ENCODE results near the gene ABCA13. TPM values are rescaled to one million over a fixed set of nuclear protein-coding genes. Genes with fewer than 3 reads are reported as not detected.

ABCA13 gene
- total RNA-seq, 1 donor from 2014 or later = not detected

DNA sequence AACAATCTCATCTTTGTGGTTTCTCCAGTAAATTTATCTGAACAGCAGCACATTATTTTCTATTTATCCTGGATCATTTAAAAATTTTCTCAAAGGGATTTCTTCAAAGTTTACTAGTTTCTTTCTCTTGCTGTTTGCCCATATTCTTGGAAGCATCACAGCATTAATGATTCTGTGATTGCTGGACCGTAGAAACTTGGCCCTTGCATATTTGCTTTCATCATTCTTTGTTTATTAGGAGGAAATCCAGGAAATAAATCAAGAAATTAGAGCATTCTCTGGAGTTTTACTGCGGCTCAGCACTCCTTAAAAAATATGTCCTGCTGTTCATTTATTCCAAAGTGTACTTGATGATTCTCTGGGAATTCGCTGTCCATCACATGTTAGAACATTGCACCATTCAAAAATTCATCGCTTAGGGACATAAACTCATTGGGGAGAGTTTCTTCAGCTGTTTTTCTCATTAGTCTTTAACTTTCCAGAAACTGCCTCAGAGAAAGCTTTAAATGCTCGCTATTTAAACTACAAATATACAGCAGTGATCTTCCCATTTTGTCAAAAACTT is 489.1 kb downstream of the ABCA13 start:
- Histone ChIP-seq H3K27me3 (no peaks in the 10 kb centered on the region), H4K20me1 (ENCODE audit: low read depth) (no peaks in the 10 kb centered on the region), H3K79me2 (ENCODE audit: low read depth) (no peaks in the 10 kb centered on the region), H3K4me2 (no peak overlapping the region), H3K27ac (no peak overlapping the region), H2AFZ (replicated peaks) (no peak overlapping the region), H3K9me3 (ENCODE audit: low read depth) (no peaks in the 10 kb centered on the region), H3K4me3 (no peak overlapping the region), H3K36me3 (no peaks in the 10 kb centered on the region), H3K4me1 (no peaks in the 10 kb centered on the region), H3K9ac (no peak overlapping the region), H3F3A (ENCODE audit: low read depth) (no peaks in the 10 kb centered on the region)
- Mint-ChIP-seq H3K9me3 (no peaks in the 10 kb centered on the region), H3K4me1 (no peaks in the 10 kb centered on the region), H3K27ac (no peak overlapping the region), H3K36me3 (no peaks in the 10 kb centered on the region), H3K4me3 (no peak overlapping the region), H3K27me3 (ENCODE audit: insufficient read depth, low read depth) (no peaks in the 10 kb centered on the region)
- no peak for DNase-seq (ENCODE audit: low spot score)
- TF ChIP-seq EZH2phosphoT487 (IDR thresholded peaks at IDR 0.05) (no peak), EZH2 (IDR thresholded peaks at IDR 0.05) (no peak)
- TF ChIP-seq, protein P1, sequence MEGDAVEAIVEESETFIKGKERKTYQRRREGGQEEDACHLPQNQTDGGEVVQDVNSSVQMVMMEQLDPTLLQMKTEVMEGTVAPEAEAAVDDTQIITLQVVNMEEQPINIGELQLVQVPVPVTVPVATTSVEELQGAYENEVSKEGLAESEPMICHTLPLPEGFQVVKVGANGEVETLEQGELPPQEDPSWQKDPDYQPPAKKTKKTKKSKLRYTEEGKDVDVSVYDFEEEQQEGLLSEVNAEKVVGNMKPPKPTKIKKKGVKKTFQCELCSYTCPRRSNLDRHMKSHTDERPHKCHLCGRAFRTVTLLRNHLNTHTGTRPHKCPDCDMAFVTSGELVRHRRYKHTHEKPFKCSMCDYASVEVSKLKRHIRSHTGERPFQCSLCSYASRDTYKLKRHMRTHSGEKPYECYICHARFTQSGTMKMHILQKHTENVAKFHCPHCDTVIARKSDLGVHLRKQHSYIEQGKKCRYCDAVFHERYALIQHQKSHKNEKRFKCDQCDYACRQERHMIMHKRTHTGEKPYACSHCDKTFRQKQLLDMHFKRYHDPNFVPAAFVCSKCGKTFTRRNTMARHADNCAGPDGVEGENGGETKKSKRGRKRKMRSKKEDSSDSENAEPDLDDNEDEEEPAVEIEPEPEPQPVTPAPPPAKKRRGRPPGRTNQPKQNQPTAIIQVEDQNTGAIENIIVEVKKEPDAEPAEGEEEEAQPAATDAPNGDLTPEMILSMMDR (IDR thresholded peaks at IDR 0.05) = no peak

- H3K9me3 ChIP-seq (ENCODE audit: low read depth) = no peaks in the 10 kb centered on the region
- Mint-ChIP-seq H3K27me3 (ENCODE audit: insufficient read depth, low read depth) (peaks cover 3% of the 10 kb centered on the region), H3K27ac (no peak overlapping the region), H3K4me1 (peaks cover 3% of the 10 kb centered on the region), H3K4me3 (no peak overlapping the region), H3K9me3 (no peaks in the 10 kb centered on the region), H3K36me3 (no peaks in the 10 kb centered on the region)
- TF ChIP-seq, protein P1 (IDR thresholded peaks at IDR 0.05) = no peak
- no peak for TF ChIP-seq EZH2phosphoT487 (IDR thresholded peaks at IDR 0.05)
- TF ChIP-seq EZH2 (IDR thresholded peaks at IDR 0.05) = no peak
- H3K4me3 ChIP-seq = no peak overlapping the region
- H3K27ac ChIP-seq = no peak overlapping the region
- no peak overlapping the region for H2AFZ ChIP-seq (replicated peaks)
- no peaks in the 10 kb centered on the region for H3K27me3 ChIP-seq
- no peaks in the 10 kb centered on the region for H4K20me1 ChIP-seq (ENCODE audit: low read depth)
- no peaks in the 10 kb centered on the region for H3K79me2 ChIP-seq (ENCODE audit: low read depth)
- H3K4me2 ChIP-seq = no peak overlapping the region
- H3K36me3 ChIP-seq = no peaks in the 10 kb centered on the region
- H3F3A ChIP-seq (ENCODE audit: low read depth) = no peaks in the 10 kb centered on the region
- H3K9ac ChIP-seq = no peak overlapping the region
- H3K4me1 ChIP-seq = no peaks in the 10 kb centered on the region
- DNase-seq (ENCODE audit: low spot score) = no peak
Measured at GRCh38 chr7:48664241-48664640, 493.0 kb downstream of the ABCA13 start.

GRCh38 chr7:48665353-48666135 is 494.3 kb downstream of the ABCA13 start:
- Mint-ChIP-seq H3K27me3 (ENCODE audit: insufficient read depth, low read depth) (peaks cover 3% of the 10 kb centered on the region), H3K9me3 (no peaks in the 10 kb centered on the region), H3K36me3 (no peaks in the 10 kb centered on the region), H3K4me1 (peaks cover 3% of the 10 kb centered on the region), H3K4me3 (no peak overlapping the region), H3K27ac (no peak overlapping the region)
- H3K4me1 ChIP-seq = no peaks in the 10 kb centered on the region
- H3K79me2 ChIP-seq (ENCODE audit: low read depth) = no peaks in the 10 kb centered on the region
- H3K4me3 ChIP-seq = no peak overlapping the region
- no peaks in the 10 kb centered on the region for H3K36me3 ChIP-seq
- H3K9me3 ChIP-seq (ENCODE audit: low read depth) = no peaks in the 10 kb centered on the region
- H3K27ac ChIP-seq = no peak overlapping the region
- H3F3A ChIP-seq (ENCODE audit: low read depth) = no peaks in the 10 kb centered on the region
- no peak for DNase-seq (ENCODE audit: low spot score)
- H4K20me1 ChIP-seq (ENCODE audit: low read depth) = no peaks in the 10 kb centered on the region
- no peak overlapping the region for H3K4me2 ChIP-seq
- TF ChIP-seq EZH2phosphoT487 (IDR thresholded peaks at IDR 0.05) = no peak
- TF ChIP-seq, protein P1 (IDR thresholded peaks at IDR 0.05) = no peak
- no peak for TF ChIP-seq EZH2 (IDR thresholded peaks at IDR 0.05)
- no peak overlapping the region for H3K9ac ChIP-seq
- no peak overlapping the region for H2AFZ ChIP-seq (replicated peaks)
- no peaks in the 10 kb centered on the region for H3K27me3 ChIP-seq

All from neural progenitor cell (in vitro differentiated cells).